GM23248 (cell line): Measurements from ENCODE around the gene SMARCA4.

Experiments used
- EZH2 ChIP-seq: fragments of 200-600 bp; sonication (generic); IDR thresholded peaks from 2 replicates; pipeline ENCODE4 v1.6.1; 2018; ENCODE audit warnings: antibody characterized with exemption, mild to moderate bottlenecking; ENCODE audit not compliant: insufficient read depth, poor library complexity, severe bottlenecking
- EZH2phosphoT487 ChIP-seq: fragments of 200-600 bp; sonication (generic); IDR thresholded peaks from 2 replicates; pipeline ENCODE4 v1.6.1; 2018; ENCODE audit warnings: antibody characterized with exemption, moderate library complexity, mild to moderate bottlenecking, low read depth; ENCODE audit not compliant: insufficient read depth

GRCh38 chr19:10975374-10976130 lies 14.7 kb downstream of the SMARCA4 start:
- TF ChIP-seq EZH2phosphoT487 (no peak), EZH2 (no peak)
